OCI-LY3 (cell line): ENCODE measurements around the gene LEUTX.

Experiments used
- H2AFZ ChIP-seq: fragments of 200-600, 300-600 bp; shearing (Covaris generic); 2 replicates; pipeline ENCODE4 v1.6.0; 2014; ENCODE audit warnings: antibody characterized with exemption, low read depth, low read length
- H3K27ac ChIP-seq: fragments of 200-600, 300-600 bp; sonication (generic); 2 replicates; pipeline ENCODE4 v1.5.1; 2014; ENCODE audit warnings: mild to moderate bottlenecking, low read length, moderate library complexity, mixed read lengths
- H3K27me3 ChIP-seq: fragments of 200-600, 300-600 bp; sonication (generic); 2 replicates; pipeline ENCODE4 v1.6.1; 2014; ENCODE audit warnings: low read depth, low read length, mixed read lengths
- H3K36me3 ChIP-seq: fragments of 200-600, 300-600 bp; sonication (generic); replicated peaks from 2 replicates; pipeline ENCODE3; 2014; ENCODE audit warnings: low read depth, low read length, mixed read lengths
- H3K4me1 ChIP-seq: fragments of 300-600, 200-600 bp; sonication (generic); 2 replicates; pipeline ENCODE4 v1.6.1; 2014; ENCODE audit warnings: low read length, mixed read lengths
- H3K4me2 ChIP-seq: fragments of 200-600, 300-600 bp; sonication (generic); 2 replicates; pipeline ENCODE4 v1.6.1; 2014; ENCODE audit warnings: low read length, mixed read lengths
- H3K4me3 ChIP-seq: fragments of 300-600, 200-600 bp; sonication (generic); 2 replicates; pipeline ENCODE4 v1.5.1; 2014; ENCODE audit warnings: antibody characterized with exemption, mild to moderate bottlenecking, low read length, moderate library complexity
- H3K79me2 ChIP-seq: fragments of 300-600, 200-600 bp; shearing (Covaris generic); 2 replicates; pipeline ENCODE4 v1.6.1; 2014; ENCODE audit warnings: mild to moderate bottlenecking, low read length, mixed read lengths
- H3K9ac ChIP-seq: fragments of 300-600, 200-600 bp; shearing (Covaris generic); 2 replicates; pipeline ENCODE4 v1.6.0; 2014; ENCODE audit warnings: mild to moderate bottlenecking, low read length, moderate library complexity
- H3K9me3 ChIP-seq: fragments of 200-600, 300-600 bp; shearing (Covaris generic); 2 replicates; pipeline ENCODE4 v1.6.1; 2014; ENCODE audit warnings: low read length, mixed read lengths; ENCODE audit not compliant: insufficient read depth
- H4K20me1 ChIP-seq: fragments of 200-600, 300-600 bp; sonication (generic); 2 replicates; pipeline ENCODE4 v1.6.1; 2016; ENCODE audit warnings: low read length, mixed read lengths; ENCODE audit not compliant: insufficient read depth
- CTCF ChIP-seq: fragments of 200-600, 300-600 bp; sonication (generic); IDR thresholded peaks from 2 replicates; pipeline ENCODE4 v1.5.1; 2014; ENCODE audit warnings: antibody characterized with exemption, low read length, low read depth
- EZH2phosphoT487 ChIP-seq: fragments of 200-600 bp; shearing (Covaris generic); IDR thresholded peaks from 2 replicates; pipeline ENCODE4 v1.6.1; 2018; ENCODE audit warnings: antibody characterized with exemption, mixed run types, low read depth

LEUTX gene

GRCh38 chr19:39831679-39832078 lies 53.0 kb downstream of the LEUTX start:
- Histone ChIP-seq H3K4me3 (no peak overlapping the region), H3K4me1 (peaks cover 6% of the 10 kb centered on the region), H3K4me2 (no peak overlapping the region), H3K27me3 (no peaks in the 10 kb centered on the region), H3K27ac (no peak overlapping the region), H3K9me3 (no peaks in the 10 kb centered on the region), H3K9ac (no peak overlapping the region), H4K20me1 (no peaks in the 10 kb centered on the region), H2AFZ (no peak overlapping the region), H3K36me3 (peaks cover 68% of the 10 kb centered on the region), H3K79me2 (peaks cover 17% of the 10 kb centered on the region)
- TF ChIP-seq CTCF (no peak), EZH2phosphoT487 (no peak)

GRCh38 chr19:39832341-39833083 lies 53.9 kb downstream of the LEUTX start:
- H3K4me2 ChIP-seq, result no peak overlapping the region; the same call in 1 of the 2 replicates
- no peak for TF ChIP-seq EZH2phosphoT487
- no peak for TF ChIP-seq CTCF
- no peak overlapping the region for H3K9ac ChIP-seq
- H2AFZ ChIP-seq, result no peak overlapping the region
- H3K4me3 ChIP-seq, result peak overlapping the region; percentile 85; the same call in 1 of the 2 replicates
- H3K4me1 ChIP-seq, result peaks cover 6% of the 10 kb centered on the region
- no peaks in the 10 kb centered on the region for H3K9me3 ChIP-seq
- no peaks in the 10 kb centered on the region for H3K27me3 ChIP-seq
- H3K79me2 ChIP-seq, result peaks cover 17% of the 10 kb centered on the region
- H3K36me3 ChIP-seq, result peaks cover 71% of the 10 kb centered on the region
- no peak overlapping the region for H3K27ac ChIP-seq
- H4K20me1 ChIP-seq, result no peaks in the 10 kb centered on the region

GRCh38 chr19:39833160-39833463 lies 54.5 kb downstream of the LEUTX start:
- TF ChIP-seq CTCF, result no peak
- no peak for TF ChIP-seq EZH2phosphoT487
- Histone ChIP-seq H3K4me2 (peak overlapping the region; percentile 77), H3K4me3 (peak overlapping the region; percentile 85), H2AFZ (no peak overlapping the region), H3K4me1 (peaks cover 6% of the 10 kb centered on the region), H3K27ac (no peak overlapping the region), H3K36me3 (peaks cover 76% of the 10 kb centered on the region), H3K9me3 (no peaks in the 10 kb centered on the region), H4K20me1 (no peaks in the 10 kb centered on the region; the same call in 1 of the 2 replicates), H3K27me3 (no peaks in the 10 kb centered on the region), H3K9ac (no peak overlapping the region), H3K79me2 (peaks cover 19% of the 10 kb centered on the region)

GRCh38 chr19:39833464-39834286 lies 55.0 kb downstream of the LEUTX start, which contains the start of gene DYRK1B:
DYRK1B (minus strand) TSS chr19:39834162; CDS start chr19:39831867, 2,295 bp downstream.
- peaks cover 24% of the 10 kb centered on the region for H3K79me2 ChIP-seq
- H3K4me2 ChIP-seq, result peak within 1 kb of the TSS; percentile 77
- H4K20me1 ChIP-seq, result no peaks in the 10 kb centered on the region; the same call in 1 of the 2 replicates
- TF ChIP-seq EZH2phosphoT487 (no peak), CTCF (no peak)
- H3K36me3 ChIP-seq, result peaks cover 76% of the 10 kb centered on the region
- peak within 1 kb of the TSS; percentile 22; the same call in 1 of the 2 replicates for H2AFZ ChIP-seq
- no peaks in the 10 kb centered on the region for H3K27me3 ChIP-seq
- no peaks in the 10 kb centered on the region for H3K9me3 ChIP-seq
- peaks cover 6% of the 10 kb centered on the region for H3K4me1 ChIP-seq
- peak within 1 kb of the TSS; percentile 57; the same call in 1 of the 2 replicates for H3K9ac ChIP-seq
- peak within 1 kb of the TSS; percentile 85 for H3K4me3 ChIP-seq
- peak within 1 kb of the TSS; percentile 35; the same call in 1 of the 2 replicates for H3K27ac ChIP-seq
